Retinal pigment epithelial cell (primary cell): ENCODE data around the gene LARP1.

Source experiments
- DNase-seq: peaks from one replicate; pipeline ENCODE4 v3.0.0-alpha.2; 2010; ENCODE audit warnings: low read depth
- H3K4me3 ChIP-seq: 2 replicates; pipeline ENCODE4 v1.5.1; 2011; ENCODE audit warnings: mild to moderate bottlenecking, low read length, control low read depth, moderate library complexity
- CTCF ChIP-seq: conservative IDR thresholded peaks from 2 replicates; pipeline ENCODE4 v1.5.1; 2011; ENCODE audit warnings: low read depth, low read length, control low read depth, inconsistent platforms

Gene LARP1

GRCh38 chr5:154783774-154784460 is 28.7 kb downstream of the LARP1 start:
- TF ChIP-seq CTCF, result no peak
- no peak overlapping the region for H3K4me3 ChIP-seq
- DNase-seq, result no peak

- no peak overlapping the region for H3K4me3 ChIP-seq
- DNase-seq, result no peak
- TF ChIP-seq CTCF, result no peak
These were observed 29.7 kb downstream of the LARP1 start for GRCh38 chr5:154784856-154785255.

- no peak overlapping the region for H3K4me3 ChIP-seq
- no peak for DNase-seq
- TF ChIP-seq CTCF, result no peak
These were observed 31.2 kb downstream of the LARP1 start for GRCh38 chr5:154786414-154786813.

- TF ChIP-seq CTCF, result no peak
- H3K4me3 ChIP-seq, result no peak overlapping the region
- no peak for DNase-seq
These were observed 33.0 kb downstream of the LARP1 start for GRCh38 chr5:154788212-154788611.

- H3K4me3 ChIP-seq, result no peak overlapping the region
- TF ChIP-seq CTCF, result no peak
- no peak for DNase-seq
These were observed 36.4 kb downstream of the LARP1 start for GRCh38 chr5:154791535-154791934.

- DNase-seq, result no peak
- TF ChIP-seq CTCF, result no peak
- no peak overlapping the region for H3K4me3 ChIP-seq
These were observed 38.7 kb downstream of the LARP1 start for GRCh38 chr5:154793599-154794524.
